Brain microvascular endothelial cell (primary cell): ENCODE results near the gene YPEL1.
A peak's percentile ranks its signal among the peaks of the same experiment; 100 is the strongest.

Source experiments
- DNase-seq: peaks from one replicate; pipeline ENCODE4 v3.0.0-alpha.2; 2020
- H3K27ac ChIP-seq: fragments of 250-450 bp; sonication (Bioruptor Pico); 2 replicates; pipeline ENCODE4 v1.5.1; 2020; ENCODE audit warnings: mild to moderate bottlenecking, moderate library complexity
- H3K27me3 ChIP-seq: fragments of 250-450 bp; sonication (Bioruptor Pico); replicated peaks from 2 replicates; pipeline ENCODE4 v1.5.1; 2020; ENCODE audit warnings: mild to moderate bottlenecking
- H3K36me3 ChIP-seq: fragments of 250-450 bp; sonication (Bioruptor Pico); replicated peaks from 2 replicates; pipeline ENCODE4 v1.5.1; 2020; ENCODE audit warnings: mild to moderate bottlenecking
- H3K4me3 ChIP-seq: 2 replicates; pipeline ENCODE4 v1.5.1; 2011; ENCODE audit warnings: low read depth, mild to moderate bottlenecking, control low read depth, low read length, moderate library complexity
- in situ Hi-C: cut with HindIII; loops from 2 replicates; pipeline ENCODE4 v1.10.0; 2017; ENCODE audit warnings: low sequenced_read_pairs, low pct_ligation_motif_present
- TF ChIP-seq, protein P1 (sequence below): IDR thresholded peaks from 2 replicates; pipeline ENCODE4 v1.5.1; 2011; ENCODE audit warnings: low read depth, mild to moderate bottlenecking, moderate library complexity, low read length, control low read depth, inconsistent platforms; ENCODE audit errors: missing control alignments

YPEL1 gene, protein sequence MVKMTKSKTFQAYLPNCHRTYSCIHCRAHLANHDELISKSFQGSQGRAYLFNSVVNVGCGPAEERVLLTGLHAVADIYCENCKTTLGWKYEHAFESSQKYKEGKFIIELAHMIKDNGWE

DNA sequence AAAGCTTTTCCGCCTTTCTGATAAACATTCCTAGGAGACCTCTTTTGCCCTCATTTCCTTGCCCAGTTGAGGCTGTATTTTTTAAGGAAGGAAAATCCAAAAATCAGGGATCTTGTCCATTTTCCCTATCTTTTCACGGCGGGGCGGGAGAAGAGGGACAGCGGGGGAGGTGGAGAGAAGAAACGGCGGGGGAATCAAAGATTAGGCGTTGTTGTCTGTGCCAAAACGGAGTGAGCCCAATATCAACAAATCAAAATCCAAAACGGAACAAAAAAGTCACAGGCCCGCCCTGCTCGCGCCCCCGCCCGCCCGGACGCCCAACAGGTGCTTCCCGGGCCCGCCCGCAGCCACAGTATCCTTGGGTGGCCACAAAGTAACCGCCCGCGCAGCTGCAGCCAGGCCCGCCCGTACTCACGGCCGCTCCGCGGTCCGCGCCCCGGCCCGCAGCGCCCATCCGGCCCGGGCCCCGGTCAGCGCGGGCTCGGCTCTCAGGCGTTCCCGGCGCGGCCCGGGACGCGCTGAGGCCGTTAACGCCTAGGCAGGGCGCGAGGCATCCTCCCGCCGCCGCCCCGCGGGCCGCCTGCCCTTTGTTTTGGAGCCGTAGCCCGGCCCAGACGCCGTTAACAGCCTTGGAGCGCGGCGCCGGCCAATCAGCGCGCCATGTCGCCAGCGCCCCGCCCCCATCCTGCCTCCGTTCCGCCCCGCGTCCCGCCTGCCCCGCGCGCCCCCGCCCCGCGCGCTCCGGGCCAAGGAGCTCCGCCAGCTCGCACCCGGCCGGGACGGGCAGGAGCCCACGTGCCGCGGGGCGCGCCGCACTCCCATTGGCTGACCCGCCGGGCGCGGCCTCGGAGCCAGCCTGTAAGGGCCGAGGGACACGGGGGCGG lies at the start of gene YPEL1:
Gene YPEL1, minus strand, starts transcription at position 595 of the 884 bp plus-strand sequence. CDS start 25,050 bp downstream, outside the sequence.
- peak; percentile 92 for DNase-seq
- Histone ChIP-seq H3K4me3 (peak within 1 kb of the TSS; percentile 52), H3K27me3 (peaks cover 8% of the 10 kb centered on the region), H3K27ac (peak within 1 kb of the TSS; percentile 34), H3K36me3 (no peaks in the 10 kb centered on the region)
- in situ Hi-C loops, result no loop called here
- TF ChIP-seq, protein P1, sequence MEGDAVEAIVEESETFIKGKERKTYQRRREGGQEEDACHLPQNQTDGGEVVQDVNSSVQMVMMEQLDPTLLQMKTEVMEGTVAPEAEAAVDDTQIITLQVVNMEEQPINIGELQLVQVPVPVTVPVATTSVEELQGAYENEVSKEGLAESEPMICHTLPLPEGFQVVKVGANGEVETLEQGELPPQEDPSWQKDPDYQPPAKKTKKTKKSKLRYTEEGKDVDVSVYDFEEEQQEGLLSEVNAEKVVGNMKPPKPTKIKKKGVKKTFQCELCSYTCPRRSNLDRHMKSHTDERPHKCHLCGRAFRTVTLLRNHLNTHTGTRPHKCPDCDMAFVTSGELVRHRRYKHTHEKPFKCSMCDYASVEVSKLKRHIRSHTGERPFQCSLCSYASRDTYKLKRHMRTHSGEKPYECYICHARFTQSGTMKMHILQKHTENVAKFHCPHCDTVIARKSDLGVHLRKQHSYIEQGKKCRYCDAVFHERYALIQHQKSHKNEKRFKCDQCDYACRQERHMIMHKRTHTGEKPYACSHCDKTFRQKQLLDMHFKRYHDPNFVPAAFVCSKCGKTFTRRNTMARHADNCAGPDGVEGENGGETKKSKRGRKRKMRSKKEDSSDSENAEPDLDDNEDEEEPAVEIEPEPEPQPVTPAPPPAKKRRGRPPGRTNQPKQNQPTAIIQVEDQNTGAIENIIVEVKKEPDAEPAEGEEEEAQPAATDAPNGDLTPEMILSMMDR, result no peak

GRCh38 chr22:21780259-21780658 lies 44.7 kb upstream of the YPEL1 start:
- peaks cover 51% of the 10 kb centered on the region for H3K36me3 ChIP-seq
- in situ Hi-C loops, result no loop called here
- TF ChIP-seq, protein P1, result no peak

GRCh38 chr22:21779444-21779843 lies 43.9 kb upstream of the YPEL1 start:
- H3K27ac ChIP-seq, result peak overlapping the region; percentile 76
- TF ChIP-seq, protein P1, result no peak
- no peak for DNase-seq
- H3K4me3 ChIP-seq, result no peak overlapping the region
- peaks cover 44% of the 10 kb centered on the region for H3K36me3 ChIP-seq
- in situ Hi-C loops, result no loop called here
- no peaks in the 10 kb centered on the region for H3K27me3 ChIP-seq

More at GRCh38 chr22:21780259-21780658, 44.7 kb upstream of the YPEL1 start:
- no peak for DNase-seq
- Histone ChIP-seq H3K27me3 (no peaks in the 10 kb centered on the region), H3K27ac (no peak overlapping the region), H3K4me3 (no peak overlapping the region)

DNA sequence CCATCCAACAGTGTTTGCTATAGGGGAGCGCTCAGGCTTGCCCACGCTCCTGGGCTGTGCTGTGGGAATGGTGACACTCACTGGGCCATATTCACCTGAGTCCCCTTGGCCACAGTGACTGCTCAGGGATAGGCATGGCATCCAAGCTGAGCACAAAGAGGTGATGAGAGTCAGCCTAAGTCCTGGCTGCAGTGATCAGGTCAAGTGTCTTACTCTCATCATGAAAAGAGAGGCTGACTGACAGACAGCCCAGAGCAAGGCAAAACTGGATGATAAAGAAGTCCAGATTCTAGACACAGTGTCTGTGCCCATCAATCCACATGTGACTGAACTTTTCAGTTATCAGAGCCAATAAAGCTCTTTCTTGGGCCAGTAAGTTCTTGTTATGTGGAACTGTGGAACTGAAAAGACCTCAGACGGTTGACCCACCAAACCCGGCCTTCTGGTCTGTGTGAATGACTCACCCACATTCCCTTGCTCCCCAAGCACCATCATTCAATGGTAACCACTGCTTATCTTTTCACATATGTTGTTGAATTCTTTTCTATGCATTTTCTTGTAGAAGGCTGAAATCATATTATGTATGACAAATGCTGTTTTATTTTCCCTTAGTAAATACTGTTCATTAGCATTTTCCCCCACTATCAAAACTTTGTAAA lies 43.2 kb upstream of the YPEL1 start:
- in situ Hi-C loops, result no loop called here
- peak overlapping the region; percentile 76 for H3K27ac ChIP-seq

DNA sequence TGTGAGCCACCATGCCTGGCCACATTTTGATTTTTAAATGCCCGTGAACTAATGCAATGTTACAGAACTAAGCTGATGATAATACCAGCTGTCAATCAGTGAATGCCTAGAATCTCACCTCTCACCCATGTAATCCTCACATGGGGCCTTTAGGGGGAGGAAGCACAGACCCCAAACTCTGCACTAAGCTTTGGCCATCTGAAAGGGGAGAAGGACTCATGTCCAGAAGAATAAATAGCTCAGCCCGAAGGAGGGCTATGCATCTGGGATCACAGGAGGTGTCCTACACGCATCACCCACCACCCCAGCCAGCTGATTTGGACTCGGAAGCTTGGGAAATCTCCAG lies 36.0 kb upstream of the YPEL1 start:
- H3K27ac ChIP-seq, result no peak overlapping the region
- in situ Hi-C loops, result no loop called here
- H3K36me3 ChIP-seq, result peaks cover 76% of the 10 kb centered on the region

More for the DNA sequence above, 43.2 kb upstream of the YPEL1 start:
- no peak overlapping the region for H3K4me3 ChIP-seq
- H3K27me3 ChIP-seq, result no peaks in the 10 kb centered on the region
- DNase-seq, result peak; percentile 89
- TF ChIP-seq, protein P1, result no peak
- H3K36me3 ChIP-seq, result peaks cover 41% of the 10 kb centered on the region

More for the DNA sequence above, 36.0 kb upstream of the YPEL1 start:
- DNase-seq, result no peak
- TF ChIP-seq, protein P1, result no peak
- H3K4me3 ChIP-seq, result no peak overlapping the region
- no peaks in the 10 kb centered on the region for H3K27me3 ChIP-seq
